CD4-positive, alpha-beta T cell (primary cell): ENCODE results near the gene DTWD2. TPM values are rescaled to one million over a fixed set of nuclear protein-coding genes. Genes with fewer than 3 reads are reported as not detected.
"Not testable (repeated sequence)": the region's sequence is repeated elsewhere in the genome, so short reads cannot be mapped to it uniquely, and the experiment has no call there.

ENCODE experiments used
- ATAC-seq: fragments of 200-7000 bp; cut with Tn5 transposase; one replicate; pipeline ENCODE4 v1.10.0; 2022; ENCODE audit warnings: mild to moderate bottlenecking; ENCODE audit not compliant: poor library complexity
- CTCF ChIA-PET: fragments of 350-600 bp; sonication (Branson Sonifier 250); formaldehyde crosslinking; loops from one replicate; lab custom pipeline; 2021; ENCODE audit warnings: antibody characterized with exemption, inconsistent platforms; lab: Charles Lee
- POLR2A ChIA-PET: fragments of 350-600 bp; sonication (Branson Sonifier 250); formaldehyde crosslinking; loops from one replicate; lab custom pipeline; 2021; ENCODE audit warnings: antibody characterized with exemption, inconsistent platforms; lab: Charles Lee
- DNase-seq, 14 experiments: peaks; one replicate each; pipeline ENCODE4 v3.0.0-alpha.2; 2013 to 2020; ENCODE audit warnings: mixed read lengths in 2 of 14
- H3K27ac ChIP-seq, 2 donors: one replicate each; pipeline versions ENCODE4 v1.5.1 to v1.7.0; 2013; ENCODE audit warnings: low read length in 2 of 2, low read depth in 1 of 2, mild to moderate bottlenecking in 1 of 2
- H3K27me3 ChIP-seq, 2 experiments: 1 replicate in 1 of 2; 2 replicates in 1 of 2; pipeline versions ENCODE4 v1.6.1 to v1.7.0; 2013; ENCODE audit warnings: low read length in 2 of 2, control low read depth in 1 of 2, mild to moderate bottlenecking in 1 of 2, moderate library complexity in 1 of 2; ENCODE audit not compliant: insufficient read depth in 2 of 2, control insufficient read depth in 1 of 2
- H3K36me3 ChIP-seq: one replicate; pipeline ENCODE4 v1.6.1; 2013; ENCODE audit warnings: low read length, control low read depth; ENCODE audit not compliant: insufficient read depth
- H3K4me1 ChIP-seq: one replicate; pipeline ENCODE4 v1.6.1; 2013; ENCODE audit warnings: low read length, control low read depth; ENCODE audit not compliant: insufficient read depth
- H3K4me3 ChIP-seq: one replicate; pipeline ENCODE4 v1.5.1; 2013; ENCODE audit warnings: mild to moderate bottlenecking, low read length, moderate library complexity
- H3K9me3 ChIP-seq, 2 experiments: 1 replicate in 1 of 2; 2 replicates in 1 of 2; pipeline versions ENCODE4 v1.6.1 to v1.7.0; 2013; ENCODE audit warnings: low read length in 2 of 2, mild to moderate bottlenecking in 2 of 2, control low read depth in 1 of 2, moderate library complexity in 1 of 2; ENCODE audit not compliant: control insufficient read depth in 1 of 2, insufficient read depth in 1 of 2
- H3K27ac Mint-ChIP-seq: one replicate; pipeline ENCODE4 v1.8.0; 2020; ENCODE audit warnings: mixed read lengths
- H3K27me3 Mint-ChIP-seq: one replicate; pipeline ENCODE4 v1.8.0; 2021; ENCODE audit warnings: mixed read lengths
- H3K36me3 Mint-ChIP-seq: one replicate; pipeline ENCODE4 v1.8.0; 2021; ENCODE audit warnings: low read depth, mixed read lengths
- H3K4me1 Mint-ChIP-seq: one replicate; pipeline ENCODE4 v1.8.0; 2021; ENCODE audit warnings: low read depth, mixed read lengths
- H3K4me3 Mint-ChIP-seq: one replicate; pipeline ENCODE4 v1.8.0; 2020; ENCODE audit warnings: mild to moderate bottlenecking, mixed read lengths
- H3K9me3 Mint-ChIP-seq: one replicate; pipeline ENCODE4 v1.8.0; 2020; ENCODE audit warnings: mixed read lengths
- CTCF ChIP-seq: fragments of 200-600 bp; IDR thresholded peaks from one replicate; pipeline ENCODE4 v1.8.0; 2022; ENCODE audit warnings: antibody characterized with exemption, mild to moderate bottlenecking
- intact Hi-C, 2 experiments: fragments of 100-400 bp; cut with DNase I in 1 of 2; cut with micrococcal nuclease in 1 of 2; formaldehyde crosslinking; loops; one replicate each; pipeline versions ENCODE4 v1.15.1 to v1.9.0; 2023 to 2025; cut with DNase I, micrococcal nuclease
- total RNA-seq, 174 experiments: library from RNA in 2 of 174; stranded (reverse) in 2 of 174; gene quantifications; one replicate each; pipeline ENCODE4 v1.2.3 and lab custom pipeline; 2021 to 2026

Gene DTWD2
- total RNA-seq, 2 experiments from 2014 or later: 2.1 to 2.3 TPM

GRCh38 chr5:118994595-118994994 is 6.2 kb upstream of the DTWD2 start:
- H3K36me3 ChIP-seq: no peaks in the 10 kb centered on the region
- H3K4me1 Mint-ChIP-seq: no peaks in the 10 kb centered on the region
- ATAC-seq (no peak), DNase-seq (no peak)
- ChIA-PET CTCF (no interaction called here), POLR2A (no interaction called here)
- H3K27me3 ChIP-seq: no peaks in the 10 kb centered on the region
- H3K9me3 ChIP-seq: peaks cover 13% of the 10 kb centered on the region in 2 experiments
- H3K27ac ChIP-seq: no peak overlapping the region
- intact Hi-C loops: no loop called here
- no peaks in the 10 kb centered on the region for H3K36me3 Mint-ChIP-seq
- no peak overlapping the region for H3K27ac Mint-ChIP-seq
- H3K4me3 Mint-ChIP-seq: no peak overlapping the region
- peaks cover 8% of the 10 kb centered on the region for H3K9me3 Mint-ChIP-seq
- no peaks in the 10 kb centered on the region for H3K4me1 ChIP-seq
- peaks cover 5% of the 10 kb centered on the region for H3K27me3 Mint-ChIP-seq
- no peak for TF ChIP-seq CTCF
- no peak overlapping the region for H3K4me3 ChIP-seq

- POLR2A ChIA-PET: not testable (repeated sequence)
Measured at GRCh38 chr5:118993118-118993517, 4.8 kb upstream of the DTWD2 start.

DNA sequence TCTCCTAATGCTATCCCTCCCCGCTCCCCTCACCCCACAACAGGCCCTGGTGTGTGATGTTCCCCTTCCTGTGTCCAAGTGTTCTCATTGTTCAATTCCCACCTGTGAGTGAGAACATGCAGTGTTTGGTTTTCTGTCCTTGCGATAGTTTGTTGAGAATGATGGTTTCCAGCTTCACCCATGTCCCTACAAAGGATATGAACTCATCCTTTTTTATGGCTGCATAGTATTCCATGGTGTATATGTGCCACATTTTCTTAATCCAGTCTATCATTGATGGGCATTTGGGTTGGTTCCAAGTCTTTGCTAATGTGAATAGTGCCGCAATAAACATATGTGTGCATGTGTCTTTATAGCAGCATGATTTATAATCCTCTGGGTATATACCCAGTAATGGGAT is 3.7 kb upstream of the DTWD2 start:
- H3K4me3 ChIP-seq, CTCF ChIA-PET, H3K36me3 Mint-ChIP-seq, H3K4me3 Mint-ChIP-seq, POLR2A ChIA-PET, DNase-seq, H3K27me3 ChIP-seq, ATAC-seq, H3K9me3 Mint-ChIP-seq, H3K4me1 Mint-ChIP-seq, H3K27ac Mint-ChIP-seq, H3K36me3 ChIP-seq, H3K27me3 Mint-ChIP-seq, H3K27ac ChIP-seq, H3K4me1 ChIP-seq, intact Hi-C loops, H3K9me3 ChIP-seq: not testable (repeated sequence)

More at GRCh38 chr5:118993118-118993517, 4.8 kb upstream of the DTWD2 start:
- intact Hi-C loops, ATAC-seq, H3K27ac ChIP-seq, DNase-seq, H3K27me3 ChIP-seq, H3K36me3 ChIP-seq, H3K4me1 Mint-ChIP-seq, CTCF ChIA-PET, H3K36me3 Mint-ChIP-seq, H3K9me3 Mint-ChIP-seq, H3K27ac Mint-ChIP-seq, H3K4me3 ChIP-seq, H3K4me1 ChIP-seq, H3K27me3 Mint-ChIP-seq, H3K4me3 Mint-ChIP-seq: not testable (repeated sequence)
- peaks cover 7 to 13% of the 10 kb centered on the region in 2 experiments for H3K9me3 ChIP-seq

DNA sequence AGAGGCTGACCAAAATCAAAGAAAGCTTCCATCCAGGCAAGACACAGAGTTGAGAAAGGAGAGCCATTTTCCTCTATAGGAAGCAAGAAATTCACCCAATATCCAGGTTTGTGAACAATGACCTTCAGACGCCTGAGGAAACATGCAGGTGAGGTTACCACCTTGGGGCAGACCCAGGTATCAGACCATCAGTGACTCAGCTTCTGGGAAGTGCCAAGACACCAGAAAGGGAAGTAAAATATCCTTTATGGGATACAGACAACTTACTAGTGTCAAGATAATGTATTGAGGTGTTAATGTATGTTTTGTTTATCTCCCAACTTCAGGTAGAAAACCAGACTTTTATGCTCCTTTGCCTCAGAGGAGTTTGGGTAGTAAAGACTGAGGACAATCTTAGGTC is 2.2 kb upstream of the DTWD2 start:
- no peak for TF ChIP-seq CTCF
- intact Hi-C loops: no loop called here
- peak overlapping the region; percentile 17 for H3K4me3 Mint-ChIP-seq
- no peaks in the 10 kb centered on the region for H3K27me3 ChIP-seq
- ChIA-PET CTCF (interaction anchor here (1.2 kb wide), 1 partner anchor 421 kb away, joined by 3 read pairs; no protein-coding TSS in a partner anchor), POLR2A (no interaction called here)
- H3K36me3 ChIP-seq: no peaks in the 10 kb centered on the region
- H3K4me1 ChIP-seq: peaks cover 10% of the 10 kb centered on the region
- H3K27me3 Mint-ChIP-seq: peaks cover 5% of the 10 kb centered on the region
- no peak overlapping the region for H3K27ac ChIP-seq
- peaks cover 21% of the 10 kb centered on the region for H3K4me1 Mint-ChIP-seq
- H3K9me3 Mint-ChIP-seq: peaks cover 2% of the 10 kb centered on the region
- no peaks in the 10 kb centered on the region for H3K36me3 Mint-ChIP-seq
- no peak overlapping the region for H3K27ac Mint-ChIP-seq
- DNase-seq (no peak), ATAC-seq (no peak)
- no peak overlapping the region for H3K4me3 ChIP-seq
- H3K9me3 ChIP-seq: no peaks in the 10 kb centered on the region
